Measurements from ENCODE around the gene NFS1. TPM values are rescaled to one million over a fixed set of nuclear protein-coding genes. Genes with fewer than 3 reads are reported as not detected.

Gene NFS1
- total RNA-seq, 3 donors from 2014 or later: 31.7 to 39.7 (median 36.1) TPM

GRCh38 chr20:35636095-35636494 is 63.1 kb downstream of the NFS1 start:
- intact Hi-C loops (cut with DNase I; ENCODE audit: low total_unique reads): no loop called here
- DNase-seq (ENCODE audit: low spot score in 2 of 2): no peak
- TF ChIP-seq CTCF (IDR thresholded peaks at IDR 0.05) (no peak), POLR2A (IDR thresholded peaks at IDR 0.05) (no peak), POLR2AphosphoS5 (IDR thresholded peaks at IDR 0.05) (no peak)
- no peak overlapping the region for H3K27ac ChIP-seq
- no peak overlapping the region for H3K4me3 ChIP-seq
- no peaks in the 10 kb centered on the region for H3K36me3 ChIP-seq
- H3K27me3 ChIP-seq: no peaks in the 10 kb centered on the region
- H3K4me1 ChIP-seq: no peaks in the 10 kb centered on the region
- no peaks in the 10 kb centered on the region for H3K9me3 ChIP-seq

GRCh38 chr20:35635652-35636051 is 63.5 kb downstream of the NFS1 start:
- H3K27me3 ChIP-seq: no peaks in the 10 kb centered on the region
- no peaks in the 10 kb centered on the region for H3K4me1 ChIP-seq
- intact Hi-C loops (cut with DNase I; ENCODE audit: low total_unique reads): no loop called here
- no peak overlapping the region for H3K27ac ChIP-seq
- no peak overlapping the region for H3K4me3 ChIP-seq
- H3K36me3 ChIP-seq: no peaks in the 10 kb centered on the region
- TF ChIP-seq CTCF (IDR thresholded peaks at IDR 0.05): no peak
- TF ChIP-seq POLR2AphosphoS5 (IDR thresholded peaks at IDR 0.05): no peak
- no peak for TF ChIP-seq POLR2A (IDR thresholded peaks at IDR 0.05)
- H3K9me3 ChIP-seq: no peaks in the 10 kb centered on the region
- DNase-seq (ENCODE audit: low spot score in 2 of 2): no peak

GRCh38 chr20:35632539-35633115 is 66.5 kb downstream of the NFS1 start:
- intact Hi-C loops (cut with DNase I; ENCODE audit: low total_unique reads): no loop called here
- no peaks in the 10 kb centered on the region for H3K36me3 ChIP-seq
- H3K4me3 ChIP-seq: no peak overlapping the region
- no peaks in the 10 kb centered on the region for H3K27me3 ChIP-seq
- no peaks in the 10 kb centered on the region for H3K4me1 ChIP-seq
- no peaks in the 10 kb centered on the region for H3K9me3 ChIP-seq
- TF ChIP-seq POLR2AphosphoS5 (IDR thresholded peaks at IDR 0.05) (no peak), POLR2A (IDR thresholded peaks at IDR 0.05) (no peak), CTCF (IDR thresholded peaks at IDR 0.05) (no peak)
- DNase-seq (ENCODE audit: low spot score in 2 of 2): no peak
- H3K27ac ChIP-seq: no peak overlapping the region

- Histone ChIP-seq H3K27me3 (no peaks in the 10 kb centered on the region), H3K9me3 (no peaks in the 10 kb centered on the region), H3K27ac (no peak overlapping the region), H3K4me3 (no peak overlapping the region), H3K36me3 (peaks cover 6% of the 10 kb centered on the region), H3K4me1 (no peaks in the 10 kb centered on the region)
- intact Hi-C loops (cut with DNase I; ENCODE audit: low total_unique reads): no loop called here
- DNase-seq (ENCODE audit: low spot score in 2 of 2): no peak
- TF ChIP-seq POLR2AphosphoS5 (IDR thresholded peaks at IDR 0.05) (no peak), POLR2A (IDR thresholded peaks at IDR 0.05) (no peak), CTCF (IDR thresholded peaks at IDR 0.05) (no peak)
These were observed 68.5 kb downstream of the NFS1 start for GRCh38 chr20:35630636-35631035.

GRCh38 chr20:35629427-35630145 is 69.6 kb downstream of the NFS1 start:
- Histone ChIP-seq H3K27ac (no peak overlapping the region), H3K9me3 (no peaks in the 10 kb centered on the region), H3K27me3 (no peaks in the 10 kb centered on the region), H3K4me1 (no peaks in the 10 kb centered on the region), H3K4me3 (no peak overlapping the region), H3K36me3 (peaks cover 9% of the 10 kb centered on the region)
- intact Hi-C loops (cut with DNase I; ENCODE audit: low total_unique reads): no loop called here
- no peak for DNase-seq (ENCODE audit: low spot score in 2 of 2)
- no peak for TF ChIP-seq POLR2AphosphoS5 (IDR thresholded peaks at IDR 0.05)
